ENCODE measurements around the gene PRR9. TPM values are rescaled to one million over a fixed set of nuclear protein-coding genes. Genes with fewer than 3 reads are reported as not detected.

PRR9 gene
- polyA plus RNA-seq, 2 donors, result not detected

DNA sequence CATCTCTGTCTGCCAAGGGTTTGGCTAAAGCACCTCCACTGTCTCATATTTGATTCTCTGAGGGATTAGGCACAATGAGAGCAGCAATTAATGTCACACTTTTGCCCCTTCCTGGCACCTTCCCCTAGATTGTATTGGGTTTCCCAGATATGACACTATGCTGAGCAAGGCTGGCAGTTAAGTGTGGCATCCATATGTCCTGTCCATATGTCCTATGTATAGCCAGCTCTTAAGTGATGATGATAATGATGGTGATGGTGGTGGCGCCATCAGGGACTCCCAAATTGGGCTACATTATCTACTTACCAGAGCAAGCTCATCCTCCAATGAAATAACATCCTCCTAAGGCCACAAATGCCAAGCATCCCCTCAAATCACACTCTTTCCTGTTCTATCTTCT lies 28.6 kb downstream of the PRR9 start:
- WGBS, 2 donors, result 81 to 87% methylated on average over 1 of the region's 1 CpG
- H3K9me3 ChIP-seq (ENCODE audit: control insufficient read depth in 2 of 2, insufficient read depth in 1 of 2, low read depth in 1 of 2, low read length in 1 of 2), result peaks cover 0 to 2% of the 10 kb centered on the region in 2 donors
- H3K4me3 ChIP-seq (ENCODE audit: low read depth in 1 of 2, low read length in 2 of 2), result no peak overlapping the region
- no peaks in the 10 kb centered on the region for H3K4me1 ChIP-seq (ENCODE audit: control insufficient read depth in 2 of 2, insufficient read depth in 2 of 2, low read length in 1 of 2)
- H3K27ac ChIP-seq (ENCODE audit: low read depth in 2 of 2, low read length in 1 of 2), result no peak overlapping the region
- H3K27me3 ChIP-seq (ENCODE audit: control insufficient read depth in 1 of 2, insufficient read depth in 2 of 2, low read length in 2 of 2), result no peaks in the 10 kb centered on the region
- no peaks in the 10 kb centered on the region for H3K36me3 ChIP-seq (ENCODE audit: control insufficient read depth in 2 of 2, insufficient read depth in 2 of 2, low read length in 1 of 2)

DNA sequence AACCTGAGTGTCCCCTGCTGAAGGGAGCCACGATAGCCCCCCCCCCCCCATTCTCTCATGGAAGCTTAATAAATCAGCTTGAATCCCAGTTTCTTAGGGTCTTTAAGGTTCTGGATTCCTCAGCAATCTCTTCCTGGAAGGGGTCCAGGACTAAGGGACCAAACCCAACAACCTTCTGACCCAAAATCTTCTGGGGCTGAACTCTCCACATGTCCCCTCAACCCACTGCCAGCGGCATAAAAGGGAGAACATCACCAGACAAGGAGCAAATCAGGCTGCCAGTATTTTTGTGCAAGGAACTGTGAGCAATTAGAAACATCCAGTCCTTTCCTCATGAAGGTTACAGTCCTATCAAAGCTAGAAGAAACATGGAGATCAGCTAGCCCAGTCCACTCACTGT lies 29.4 kb downstream of the PRR9 start:
- Histone ChIP-seq H3K27me3 (ENCODE audit: control insufficient read depth in 1 of 2, insufficient read depth in 2 of 2, low read length in 2 of 2) (no peaks in the 10 kb centered on the region), H3K4me1 (ENCODE audit: control insufficient read depth in 2 of 2, insufficient read depth in 2 of 2, low read length in 1 of 2) (no peaks in the 10 kb centered on the region), H3K36me3 (ENCODE audit: control insufficient read depth in 2 of 2, insufficient read depth in 2 of 2, low read length in 1 of 2) (no peaks in the 10 kb centered on the region), H3K4me3 (ENCODE audit: low read depth in 1 of 2, low read length in 2 of 2) (no peak overlapping the region), H3K27ac (ENCODE audit: low read depth in 2 of 2, low read length in 1 of 2) (no peak overlapping the region), H3K9me3 (ENCODE audit: control insufficient read depth in 2 of 2, insufficient read depth in 1 of 2, low read depth in 1 of 2, low read length in 1 of 2) (peaks cover 0 to 2% of the 10 kb centered on the region in 2 donors)
- WGBS, 2 donors, result 80 to 88% methylated on average over 2 of the region's 2 CpGs

DNA sequence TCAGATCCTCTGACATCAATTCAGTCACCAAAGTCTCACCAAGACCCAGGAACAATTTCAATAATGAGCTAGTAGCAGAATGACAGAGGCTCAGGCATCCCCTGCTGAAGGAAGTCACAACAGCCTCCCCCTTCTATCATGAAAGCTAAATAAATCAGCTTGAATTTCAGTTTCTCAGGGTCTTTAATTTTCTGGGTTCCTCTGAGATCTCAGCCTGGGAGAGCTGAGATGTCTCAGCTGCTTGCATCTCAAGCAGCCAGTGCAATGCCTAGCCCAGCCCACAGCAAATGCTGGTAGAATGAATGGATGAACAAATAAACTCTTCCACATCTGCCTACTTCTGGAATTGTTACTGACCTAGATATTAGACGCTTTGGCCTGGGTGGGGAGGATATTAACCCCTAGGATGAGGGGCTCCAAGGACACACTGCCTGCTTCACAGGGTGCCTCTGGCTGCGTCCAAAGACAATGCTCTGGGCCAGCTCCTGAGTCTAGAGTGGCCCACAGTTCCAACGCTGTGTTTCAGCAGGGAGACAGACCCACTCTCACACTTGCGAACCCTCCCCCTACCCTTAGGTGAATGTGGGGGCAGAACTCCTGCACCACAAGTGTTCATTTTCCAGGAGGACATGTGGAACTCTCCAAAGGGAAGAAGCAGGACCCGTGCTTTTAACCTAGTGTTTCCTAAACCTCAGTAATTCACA lies 30.9 kb downstream of the PRR9 start:
- Histone ChIP-seq H3K9me3 (ENCODE audit: control insufficient read depth in 2 of 2, insufficient read depth in 1 of 2, low read depth in 1 of 2, low read length in 1 of 2) (peaks cover 0 to 2% of the 10 kb centered on the region in 2 donors), H3K36me3 (ENCODE audit: control insufficient read depth in 2 of 2, insufficient read depth in 2 of 2, low read length in 1 of 2) (no peaks in the 10 kb centered on the region), H3K27ac (ENCODE audit: low read depth in 2 of 2, low read length in 1 of 2) (no peak overlapping the region), H3K4me1 (ENCODE audit: control insufficient read depth in 2 of 2, insufficient read depth in 2 of 2, low read length in 1 of 2) (no peaks in the 10 kb centered on the region), H3K27me3 (ENCODE audit: control insufficient read depth in 1 of 2, insufficient read depth in 2 of 2, low read length in 2 of 2) (no peaks in the 10 kb centered on the region), H3K4me3 (ENCODE audit: low read depth in 1 of 2, low read length in 2 of 2) (no peak overlapping the region)
- WGBS, 2 donors, result 63 to 64% methylated on average over 5 of the region's 5 CpGs

DNA sequence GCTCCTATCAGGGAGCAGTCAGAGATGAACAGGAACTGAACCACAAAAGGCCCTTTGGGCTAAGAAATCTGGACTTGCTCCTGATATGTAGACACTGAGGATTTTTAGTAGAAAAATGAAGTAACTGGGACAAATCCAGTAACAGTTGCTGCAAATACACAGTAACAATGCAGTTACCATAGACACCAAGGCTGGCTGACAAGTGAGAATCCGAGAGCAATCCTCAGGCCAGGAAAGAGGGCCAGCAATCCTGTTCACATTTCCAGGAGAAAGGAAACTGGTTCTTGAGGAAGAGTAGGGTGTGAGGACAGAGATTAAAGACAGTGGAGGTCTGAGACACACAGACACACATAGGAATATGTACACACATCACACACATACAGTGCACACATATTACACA lies 32.8 kb downstream of the PRR9 start:
- Histone ChIP-seq H3K36me3 (ENCODE audit: control insufficient read depth in 2 of 2, insufficient read depth in 2 of 2, low read length in 1 of 2) (no peaks in the 10 kb centered on the region), H3K4me3 (ENCODE audit: low read depth in 1 of 2, low read length in 2 of 2) (no peak overlapping the region), H3K27me3 (ENCODE audit: control insufficient read depth in 1 of 2, insufficient read depth in 2 of 2, low read length in 2 of 2) (no peaks in the 10 kb centered on the region), H3K4me1 (ENCODE audit: control insufficient read depth in 2 of 2, insufficient read depth in 2 of 2, low read length in 1 of 2) (no peaks in the 10 kb centered on the region), H3K27ac (ENCODE audit: low read depth in 2 of 2, low read length in 1 of 2) (no peak overlapping the region), H3K9me3 (ENCODE audit: control insufficient read depth in 2 of 2, insufficient read depth in 1 of 2, low read depth in 1 of 2, low read length in 1 of 2) (no peaks in the 10 kb centered on the region)
- WGBS, 2 donors, result 22 to 31% methylated on average over 1 of the region's 1 CpG

DNA sequence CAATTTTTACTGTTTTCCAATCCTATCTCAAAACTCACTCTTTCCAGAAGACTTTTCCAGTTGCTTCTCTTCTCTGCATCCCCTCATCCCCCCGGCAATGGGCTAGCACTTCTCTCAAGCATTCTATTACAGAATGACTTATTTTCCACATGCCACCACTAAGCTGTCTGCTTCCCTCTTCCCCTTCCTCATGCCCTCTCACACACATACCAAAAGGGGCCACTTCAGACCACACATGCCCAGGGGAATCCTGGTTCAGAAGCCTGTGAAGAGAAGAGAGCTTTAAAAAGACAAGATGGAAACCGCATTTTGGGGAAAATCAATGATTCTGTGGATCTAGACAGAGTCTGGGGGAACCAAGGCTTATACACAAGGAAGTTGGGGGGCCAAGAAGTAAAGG lies 33.7 kb downstream of the PRR9 start:
- no peaks in the 10 kb centered on the region for H3K36me3 ChIP-seq (ENCODE audit: control insufficient read depth in 2 of 2, insufficient read depth in 2 of 2, low read length in 1 of 2)
- H3K27me3 ChIP-seq (ENCODE audit: control insufficient read depth in 1 of 2, insufficient read depth in 2 of 2, low read length in 2 of 2), result no peaks in the 10 kb centered on the region
- H3K27ac ChIP-seq (ENCODE audit: low read depth in 2 of 2, low read length in 1 of 2), result no peak overlapping the region
- H3K4me3 ChIP-seq (ENCODE audit: low read depth in 1 of 2, low read length in 2 of 2), result no peak overlapping the region
- H3K9me3 ChIP-seq (ENCODE audit: control insufficient read depth in 2 of 2, insufficient read depth in 1 of 2, low read depth in 1 of 2, low read length in 1 of 2), result no peaks in the 10 kb centered on the region
- H3K4me1 ChIP-seq (ENCODE audit: control insufficient read depth in 2 of 2, insufficient read depth in 2 of 2, low read length in 1 of 2), result no peaks in the 10 kb centered on the region
- WGBS, 2 donors, result 86 to 87% methylated on average over 2 of the region's 2 CpGs

DNA sequence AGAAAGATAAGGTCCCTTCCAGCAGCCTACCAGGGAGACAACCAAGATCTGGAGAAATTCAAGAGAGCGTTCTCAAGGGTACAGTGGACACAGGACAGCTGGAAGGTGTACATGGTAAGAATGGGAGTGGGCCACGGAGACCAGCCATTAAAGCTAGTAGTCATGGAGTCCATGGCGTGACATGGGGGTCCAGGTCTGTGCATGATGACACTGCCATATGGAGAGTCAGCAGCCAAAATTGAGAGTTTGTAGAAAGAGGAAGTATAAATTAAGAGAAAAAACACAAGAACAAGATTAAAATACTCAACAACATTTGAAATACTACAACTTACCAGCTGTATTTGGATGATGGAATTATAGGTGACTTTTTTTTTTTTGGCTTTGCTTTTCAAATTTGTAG lies 34.2 kb downstream of the PRR9 start:
- no peaks in the 10 kb centered on the region for H3K27me3 ChIP-seq (ENCODE audit: control insufficient read depth in 1 of 2, insufficient read depth in 2 of 2, low read length in 2 of 2)
- WGBS, 2 donors, result 92 to 94% methylated on average over 3 of the region's 3 CpGs

DNA sequence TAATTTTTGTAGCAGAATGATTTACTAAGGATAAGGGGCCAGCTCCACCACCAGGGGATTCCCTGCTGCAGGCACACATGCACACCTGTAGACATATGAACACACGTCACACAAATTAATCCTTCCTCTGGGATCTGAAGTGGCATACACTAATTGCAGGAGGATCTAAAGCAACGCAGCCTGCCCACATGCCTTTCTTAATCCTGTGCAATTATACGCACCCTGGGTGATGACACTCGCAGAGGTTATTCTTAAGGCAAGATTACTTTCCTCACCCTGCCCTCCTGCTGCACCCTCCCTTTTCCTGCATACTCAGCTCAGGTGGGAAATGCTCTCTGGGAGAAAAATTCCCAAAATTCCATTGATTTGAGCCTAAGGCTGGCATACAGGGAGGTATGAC lies 34.6 kb downstream of the PRR9 start:
- no peak overlapping the region for H3K4me3 ChIP-seq (ENCODE audit: low read depth in 1 of 2, low read length in 2 of 2)
- WGBS, 2 donors, result 54 to 66% methylated on average over 4 of the region's 4 CpGs
- H3K9me3 ChIP-seq (ENCODE audit: control insufficient read depth in 2 of 2, insufficient read depth in 1 of 2, low read depth in 1 of 2, low read length in 1 of 2), result no peaks in the 10 kb centered on the region
- H3K36me3 ChIP-seq (ENCODE audit: control insufficient read depth in 2 of 2, insufficient read depth in 2 of 2, low read length in 1 of 2), result no peaks in the 10 kb centered on the region
- no peaks in the 10 kb centered on the region for H3K4me1 ChIP-seq (ENCODE audit: control insufficient read depth in 2 of 2, insufficient read depth in 2 of 2, low read length in 1 of 2)
- H3K27me3 ChIP-seq (ENCODE audit: control insufficient read depth in 1 of 2, insufficient read depth in 2 of 2, low read length in 2 of 2), result no peaks in the 10 kb centered on the region
- H3K27ac ChIP-seq (ENCODE audit: low read depth in 2 of 2, low read length in 1 of 2), result no peak overlapping the region

More for the DNA sequence above, 34.2 kb downstream of the PRR9 start:
- Histone ChIP-seq H3K36me3 (ENCODE audit: control insufficient read depth in 2 of 2, insufficient read depth in 2 of 2, low read length in 1 of 2) (no peaks in the 10 kb centered on the region), H3K4me3 (ENCODE audit: low read depth in 1 of 2, low read length in 2 of 2) (no peak overlapping the region), H3K4me1 (ENCODE audit: control insufficient read depth in 2 of 2, insufficient read depth in 2 of 2, low read length in 1 of 2) (no peaks in the 10 kb centered on the region), H3K27ac (ENCODE audit: low read depth in 2 of 2, low read length in 1 of 2) (no peak overlapping the region), H3K9me3 (ENCODE audit: control insufficient read depth in 2 of 2, insufficient read depth in 1 of 2, low read depth in 1 of 2, low read length in 1 of 2) (no peaks in the 10 kb centered on the region)

DNA sequence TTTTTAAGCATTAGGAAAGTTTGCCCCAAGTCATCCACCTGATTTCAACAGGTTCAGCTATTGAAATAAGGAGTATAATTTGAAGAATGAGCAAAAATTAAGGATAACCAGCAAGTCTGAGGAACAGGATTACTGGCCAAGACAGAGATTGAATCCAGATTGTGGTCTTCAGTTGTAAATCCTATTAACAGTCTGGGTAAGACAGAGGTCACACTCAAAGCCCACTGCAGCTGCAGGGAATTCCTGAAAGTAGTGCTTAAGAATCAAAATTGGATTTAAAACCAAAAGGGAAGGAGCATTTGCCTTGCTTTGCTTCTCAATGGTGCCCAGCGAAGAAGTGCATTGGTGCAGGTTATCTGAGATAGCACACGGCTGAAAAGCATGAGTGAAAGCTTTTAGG lies 35.7 kb downstream of the PRR9 start:
- Histone ChIP-seq H3K9me3 (ENCODE audit: control insufficient read depth in 2 of 2, insufficient read depth in 1 of 2, low read depth in 1 of 2, low read length in 1 of 2) (no peaks in the 10 kb centered on the region), H3K27ac (ENCODE audit: low read depth in 2 of 2, low read length in 1 of 2) (no peak overlapping the region), H3K4me3 (ENCODE audit: low read depth in 1 of 2, low read length in 2 of 2) (no peak overlapping the region), H3K4me1 (ENCODE audit: control insufficient read depth in 2 of 2, insufficient read depth in 2 of 2, low read length in 1 of 2) (no peaks in the 10 kb centered on the region), H3K36me3 (ENCODE audit: control insufficient read depth in 2 of 2, insufficient read depth in 2 of 2, low read length in 1 of 2) (no peaks in the 10 kb centered on the region), H3K27me3 (ENCODE audit: control insufficient read depth in 1 of 2, insufficient read depth in 2 of 2, low read length in 2 of 2) (no peaks in the 10 kb centered on the region)
- 46 to 69% methylated on average over 2 of the region's 2 CpGs for WGBS, 2 donors

DNA sequence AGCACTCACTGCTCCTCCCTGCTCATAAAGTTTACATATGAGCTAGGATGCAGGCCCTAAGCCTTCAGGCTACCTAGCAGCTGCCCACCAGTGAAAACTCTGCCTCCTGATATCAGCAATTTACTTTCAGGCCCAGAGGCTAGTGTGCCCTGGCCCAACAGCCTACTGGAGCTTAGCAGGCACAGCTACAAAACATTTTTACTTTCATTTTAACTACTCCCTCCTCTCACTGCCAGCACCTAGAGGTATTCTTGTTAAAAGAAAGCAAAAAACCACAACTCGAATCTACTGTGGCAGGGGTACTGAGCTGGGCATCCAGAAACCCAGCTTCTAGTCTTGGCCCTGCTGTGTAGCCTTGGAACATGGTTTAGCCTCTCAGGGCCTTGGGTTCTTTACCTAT lies 36.3 kb downstream of the PRR9 start:
- no peaks in the 10 kb centered on the region for H3K4me1 ChIP-seq (ENCODE audit: control insufficient read depth in 2 of 2, insufficient read depth in 2 of 2, low read length in 1 of 2)
- H3K27me3 ChIP-seq (ENCODE audit: control insufficient read depth in 1 of 2, insufficient read depth in 2 of 2, low read length in 2 of 2), result no peaks in the 10 kb centered on the region
- 30 to 41% methylated on average over 1 of the region's 1 CpG for WGBS, 2 donors
- no peaks in the 10 kb centered on the region for H3K36me3 ChIP-seq (ENCODE audit: control insufficient read depth in 2 of 2, insufficient read depth in 2 of 2, low read length in 1 of 2)
- no peak overlapping the region for H3K4me3 ChIP-seq (ENCODE audit: low read depth in 1 of 2, low read length in 2 of 2)
- H3K9me3 ChIP-seq (ENCODE audit: control insufficient read depth in 2 of 2, insufficient read depth in 1 of 2, low read depth in 1 of 2, low read length in 1 of 2), result no peaks in the 10 kb centered on the region
- H3K27ac ChIP-seq (ENCODE audit: low read depth in 2 of 2, low read length in 1 of 2), result no peak overlapping the region

DNA sequence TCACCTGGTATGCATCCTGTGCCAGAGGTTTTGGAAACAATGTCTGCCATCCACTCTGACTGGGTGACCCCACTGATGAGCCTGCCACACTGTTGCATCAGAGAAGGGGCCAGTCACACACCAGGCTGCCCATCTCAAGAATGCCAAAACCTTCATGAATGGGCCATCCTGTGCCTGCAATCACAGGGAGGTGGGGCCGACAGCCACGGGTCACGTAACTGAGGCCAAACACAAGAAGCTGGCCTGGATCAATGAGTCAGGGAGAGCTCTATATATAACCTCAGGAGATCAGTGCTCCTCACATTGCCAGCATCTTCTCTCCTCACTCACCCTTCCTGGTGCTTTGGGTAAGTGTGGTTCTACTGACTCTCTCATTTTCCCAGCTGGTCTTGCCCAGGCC lies 42.0 kb downstream of the PRR9 start, which contains the start of gene LORICRIN:
LORICRIN (plus strand) TSS at position 301 of the 400 bp plus-strand sequence. CDS start 1,263 bp downstream, outside the sequence.
- Histone ChIP-seq H3K36me3 (ENCODE audit: control insufficient read depth in 2 of 2, insufficient read depth in 2 of 2, low read length in 1 of 2) (no peaks in the 10 kb centered on the region), H3K27me3 (ENCODE audit: control insufficient read depth in 1 of 2, insufficient read depth in 2 of 2, low read length in 2 of 2) (peaks cover 0 to 5% of the 10 kb centered on the region in 2 donors), H3K9me3 (ENCODE audit: control insufficient read depth in 2 of 2, insufficient read depth in 1 of 2, low read depth in 1 of 2, low read length in 1 of 2) (no peaks in the 10 kb centered on the region), H3K4me3 (ENCODE audit: low read depth in 1 of 2, low read length in 2 of 2) (no peak within 1 kb of the TSS), H3K4me1 (ENCODE audit: control insufficient read depth in 2 of 2, insufficient read depth in 2 of 2, low read length in 1 of 2) (no peaks in the 10 kb centered on the region), H3K27ac (ENCODE audit: low read depth in 2 of 2, low read length in 1 of 2) (no peak within 1 kb of the TSS)
- WGBS, 2 donors, result 77 to 89% methylated on average over 3 of the region's 3 CpGs

All from esophagus (tissue), 2 donors.